HG03064 (cell line): ENCODE results near the gene MIER2.
"Not testable (repeated sequence)": the region's sequence is repeated elsewhere in the genome, so short reads cannot be mapped to it uniquely, and the experiment has no call there.

Source experiments
- ATAC-seq: cut with Tn5 transposase; IDR thresholded peaks from one replicate; pipeline ENCODE4 v1.9.1; 2021; ENCODE audit warnings: low read depth; ENCODE audit not compliant: unreplicated experiment

MIER2 gene

DNA sequence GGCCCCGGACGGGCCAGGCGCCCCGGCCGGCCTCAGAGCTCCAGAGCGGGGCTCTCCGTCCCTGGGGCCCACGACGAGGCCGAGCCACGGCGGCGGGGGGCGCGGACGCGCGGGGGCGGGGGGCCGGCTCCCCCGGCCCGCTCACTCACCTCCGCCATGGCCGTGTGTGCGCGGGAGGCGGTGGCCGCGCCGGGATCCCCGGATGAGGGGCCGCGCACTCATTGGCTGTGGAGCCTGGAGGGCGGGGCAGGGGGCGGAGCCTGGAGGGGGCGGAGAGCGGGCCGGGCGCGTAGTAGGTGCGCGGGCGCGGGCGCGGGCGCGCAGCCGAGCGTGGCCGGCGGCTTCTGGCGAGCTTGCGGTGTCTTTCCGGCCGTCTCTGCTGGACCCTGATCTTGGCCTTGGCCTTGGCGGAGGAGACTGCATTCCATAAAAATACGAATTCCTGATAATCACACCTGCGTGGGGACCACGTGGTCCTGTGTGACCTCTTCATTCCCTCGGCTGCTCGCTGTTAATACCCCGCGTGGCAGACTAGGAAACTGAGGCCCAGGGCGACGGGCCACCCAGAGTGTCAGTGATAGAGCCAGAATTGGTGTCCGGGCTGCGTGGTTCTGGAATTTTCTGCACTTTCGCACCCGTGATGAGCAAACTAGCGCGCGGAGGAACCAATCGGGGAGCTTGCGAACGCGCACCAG is at the start of gene MIER2:
Gene MIER2 (minus strand): TSS at position 172 of the 695 bp plus-strand sequence. CDS start 14 bp downstream, at position 158.
- peak; percentile 78 for ATAC-seq

- not testable (repeated sequence) for ATAC-seq
Observed at GRCh38 chr19:393560-393959, 49.0 kb upstream of the MIER2 start.

DNA sequence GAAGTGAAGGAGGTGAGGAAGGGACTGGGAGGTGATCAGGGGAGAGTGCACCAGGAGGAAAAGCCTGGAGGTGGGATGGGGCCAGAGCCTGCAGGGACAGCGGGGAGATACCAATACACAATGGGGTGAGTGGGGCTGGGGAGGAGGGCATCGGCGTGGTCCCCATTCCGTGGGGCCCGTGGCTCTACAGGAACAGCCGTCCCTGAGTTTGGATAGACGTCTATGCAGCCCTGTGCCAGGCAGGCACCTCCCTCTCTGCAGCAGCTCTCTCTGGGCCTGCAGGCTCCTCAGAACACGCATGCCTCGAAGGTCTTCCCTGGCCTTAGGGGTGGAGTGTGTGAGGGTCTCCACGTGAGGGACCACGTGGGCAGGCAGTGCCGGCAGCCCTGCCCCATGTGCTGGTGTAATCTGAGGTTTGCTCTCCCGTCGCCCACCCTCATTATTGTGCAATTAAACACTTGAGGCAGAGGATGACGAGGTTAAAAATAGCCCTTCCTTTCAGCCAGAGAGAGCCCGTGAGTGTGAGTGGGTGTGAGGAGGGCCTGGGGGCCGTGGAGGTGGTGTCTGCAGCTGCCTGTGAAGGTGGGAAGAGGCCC is 47.9 kb upstream of the MIER2 start:
- ATAC-seq = no peak

DNA sequence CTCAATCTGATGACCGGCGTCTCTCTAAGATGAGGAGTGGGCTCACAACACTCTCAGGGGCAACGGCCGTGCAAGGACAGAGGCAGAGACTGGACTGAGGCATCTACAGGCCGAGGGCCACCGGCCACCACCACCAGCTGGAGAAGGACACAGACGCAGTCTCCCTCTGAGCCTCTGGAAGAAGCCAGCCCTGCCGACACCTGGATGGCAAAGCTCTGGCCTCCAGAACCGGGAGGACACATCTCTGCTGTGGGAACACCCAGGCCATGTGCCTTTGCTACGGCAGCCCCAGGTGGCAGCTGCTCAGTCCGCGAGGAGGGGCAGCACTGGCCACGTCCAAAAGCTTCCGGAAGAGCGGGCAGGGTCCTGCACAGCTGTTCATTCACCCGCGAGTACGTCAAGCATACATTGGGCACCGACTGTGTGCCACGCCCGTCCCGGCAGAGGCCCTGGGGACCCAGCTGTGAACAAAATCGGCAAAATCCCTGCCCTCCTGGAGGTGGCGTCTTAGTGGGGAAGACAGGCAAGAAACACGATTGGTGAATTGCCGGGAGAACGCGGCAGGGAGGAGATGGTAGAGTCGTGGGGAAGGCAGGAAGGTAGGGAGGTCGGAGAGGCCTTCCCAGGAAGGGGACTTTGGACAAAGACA is 47.3 kb upstream of the MIER2 start:
- no peak for ATAC-seq

GRCh38 chr19:391207-391557 is 46.6 kb upstream of the MIER2 start:
- no peak for ATAC-seq

DNA sequence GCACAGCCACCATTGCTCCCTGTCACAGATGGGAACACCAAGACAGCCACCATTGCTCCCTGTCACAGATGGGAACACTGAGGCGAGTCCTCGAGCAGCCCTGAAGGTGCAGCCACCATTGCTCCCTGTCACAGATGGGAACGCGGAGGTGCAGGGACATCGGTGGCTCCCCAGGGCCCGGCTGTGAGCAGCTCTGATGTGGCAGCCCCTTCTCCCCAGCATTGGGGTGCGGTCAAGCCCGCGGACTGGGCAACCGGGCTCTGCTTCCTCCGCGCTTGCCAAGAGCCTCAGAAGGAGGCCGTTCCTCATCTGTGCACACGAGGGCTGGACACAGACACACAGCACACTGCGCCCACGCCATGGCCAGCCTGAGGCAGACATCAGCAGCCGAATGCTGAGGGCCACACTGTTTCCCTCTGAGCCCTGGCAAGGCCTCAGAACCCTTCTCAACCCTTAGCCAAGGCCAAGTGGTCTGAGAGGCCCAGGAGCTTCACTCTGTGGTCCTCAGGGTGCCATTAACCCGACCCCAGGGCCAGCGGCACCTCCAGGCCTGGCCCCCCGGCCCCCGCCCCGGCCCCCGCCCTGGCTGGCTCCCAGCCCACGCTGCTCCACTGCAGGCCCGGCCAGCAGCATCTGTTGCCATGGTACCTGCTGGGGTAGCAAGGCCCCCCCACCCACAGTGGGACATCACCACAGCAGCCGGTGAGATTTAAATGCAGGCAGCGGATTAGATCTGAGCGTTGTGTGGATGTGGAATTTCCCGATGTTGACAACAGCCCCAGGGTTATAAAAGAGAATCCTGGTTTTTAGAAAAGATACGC is 46.0 kb upstream of the MIER2 start:
- no peak for ATAC-seq

DNA sequence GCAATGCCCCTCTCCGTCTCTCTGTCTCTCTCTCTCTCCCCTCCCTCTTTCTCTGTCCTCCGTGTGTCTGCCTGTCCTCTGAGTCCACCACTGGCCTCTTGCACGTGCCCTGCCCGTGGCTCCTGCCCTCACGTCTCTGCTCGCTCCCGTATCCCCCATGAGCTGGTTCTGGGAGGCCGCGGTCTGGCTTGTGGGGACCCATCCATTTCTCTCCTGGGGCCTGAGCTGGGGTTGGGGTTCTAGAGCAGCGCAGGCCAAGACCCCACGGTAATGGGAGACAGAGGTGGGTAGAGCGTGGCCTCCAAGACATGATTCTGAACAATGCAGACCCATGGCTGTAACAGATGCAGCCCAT is 45.3 kb upstream of the MIER2 start:
- no peak for ATAC-seq

GRCh38 chr19:389255-389934 is 44.8 kb upstream of the MIER2 start:
- ATAC-seq = no peak

GRCh38 chr19:388691-389090 is 44.1 kb upstream of the MIER2 start:
- no peak for ATAC-seq

DNA sequence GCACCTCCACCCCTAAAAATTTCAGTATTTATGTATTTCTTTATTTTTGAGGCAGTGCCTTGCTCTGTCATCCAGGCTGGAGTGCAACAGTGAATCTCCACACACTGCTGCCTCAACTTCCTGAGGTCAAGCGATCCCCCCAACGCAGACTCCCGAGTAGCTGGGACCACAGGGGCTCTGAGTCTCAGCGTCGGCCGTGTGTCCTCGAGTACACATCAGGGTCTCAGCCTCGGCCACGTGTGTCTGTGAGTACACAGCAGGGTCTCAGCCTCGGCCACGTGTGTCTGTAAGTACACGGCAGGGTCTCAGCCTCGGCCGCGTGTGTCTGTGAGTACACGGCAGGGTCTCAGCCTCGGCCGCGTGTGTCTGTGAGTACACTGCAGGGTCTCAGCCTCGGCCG is 43.2 kb upstream of the MIER2 start:
- ATAC-seq = no peak

- ATAC-seq = not testable (repeated sequence)
Observed at GRCh38 chr19:386632-387301, 42.2 kb upstream of the MIER2 start.

- ATAC-seq = not testable (repeated sequence)
Observed at GRCh38 chr19:386189-386588, 41.6 kb upstream of the MIER2 start.

- ATAC-seq = no peak
Observed at GRCh38 chr19:384799-385169, 40.2 kb upstream of the MIER2 start.

DNA sequence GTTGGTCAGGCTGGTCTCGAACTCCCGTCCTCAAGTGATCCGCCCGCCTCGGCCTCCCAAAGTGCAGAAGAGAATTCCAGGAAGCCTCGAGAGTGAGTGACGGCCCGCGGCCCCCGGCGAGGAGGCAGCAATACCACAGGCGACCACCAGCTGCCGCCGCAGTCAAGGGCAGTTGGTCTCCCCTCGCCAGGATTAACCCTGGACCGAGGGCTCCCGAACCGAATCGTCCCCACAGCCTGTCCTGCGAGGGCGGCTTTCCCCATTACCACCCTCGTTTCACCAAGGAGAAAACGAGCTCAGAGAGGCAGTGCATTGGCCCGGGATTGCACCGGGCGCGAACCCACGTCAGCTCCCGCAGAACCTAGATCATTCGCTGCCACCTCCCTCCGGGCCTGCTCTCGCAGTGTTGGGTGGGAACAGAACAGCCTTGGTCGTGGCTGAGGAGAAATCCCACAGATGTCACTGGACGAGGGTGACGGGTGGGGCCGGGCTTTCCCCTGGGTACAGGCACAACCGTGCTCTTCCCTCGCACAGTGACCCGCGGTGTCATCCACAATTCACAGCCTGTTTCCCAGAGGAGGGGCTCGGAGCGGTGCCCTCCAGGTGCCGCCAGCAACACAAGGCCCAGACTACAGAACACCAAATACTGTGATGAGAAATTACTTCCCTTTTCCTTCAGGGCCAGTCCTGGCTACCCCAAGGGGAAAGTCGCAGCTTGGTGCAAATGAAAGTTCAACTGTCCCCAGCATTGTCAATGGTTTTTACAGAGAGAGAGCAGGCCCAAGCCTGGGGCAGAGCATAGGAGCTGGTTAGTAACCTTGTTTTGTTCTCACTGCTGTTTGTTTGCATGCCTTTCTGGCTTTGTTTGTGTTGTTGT is 39.6 kb upstream of the MIER2 start:
- no peak for ATAC-seq

GRCh38 chr19:383040-383439 is 38.4 kb upstream of the MIER2 start:
- ATAC-seq = no peak

- not testable (repeated sequence) for ATAC-seq
Observed at GRCh38 chr19:382578-382977, 38.0 kb upstream of the MIER2 start.

- ATAC-seq = not testable (repeated sequence)
Observed at GRCh38 chr19:381901-382300, 37.3 kb upstream of the MIER2 start.

DNA sequence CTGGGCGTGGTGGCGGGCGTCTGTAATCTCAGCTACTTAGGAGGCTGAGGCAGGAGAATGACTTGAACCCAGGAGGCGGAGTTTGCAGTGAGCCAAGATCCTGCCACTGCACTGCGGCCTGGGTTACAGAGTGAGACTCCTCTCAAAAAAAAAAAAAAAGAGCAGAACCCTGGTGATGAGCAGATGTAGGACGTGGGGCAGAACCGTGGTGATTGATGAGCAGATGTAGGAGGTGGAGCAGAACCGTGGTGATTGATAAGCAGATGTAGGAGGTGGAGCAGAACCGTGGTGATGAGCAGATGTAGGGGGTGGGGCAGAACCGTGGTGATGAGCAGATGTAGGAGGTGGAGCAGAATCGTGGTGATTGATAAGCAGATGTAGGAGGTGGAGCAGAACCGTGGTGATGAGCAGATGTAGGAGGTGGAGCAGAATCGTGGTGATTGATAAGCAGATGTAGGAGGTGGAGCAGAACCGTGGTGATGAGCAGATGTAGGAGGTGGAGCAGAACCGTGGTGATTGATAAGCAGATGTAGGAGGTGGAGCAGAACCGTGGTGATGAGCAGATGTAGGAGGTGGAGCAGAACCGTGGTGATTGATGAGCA is 36.1 kb upstream of the MIER2 start:
- not testable (repeated sequence) for ATAC-seq

DNA sequence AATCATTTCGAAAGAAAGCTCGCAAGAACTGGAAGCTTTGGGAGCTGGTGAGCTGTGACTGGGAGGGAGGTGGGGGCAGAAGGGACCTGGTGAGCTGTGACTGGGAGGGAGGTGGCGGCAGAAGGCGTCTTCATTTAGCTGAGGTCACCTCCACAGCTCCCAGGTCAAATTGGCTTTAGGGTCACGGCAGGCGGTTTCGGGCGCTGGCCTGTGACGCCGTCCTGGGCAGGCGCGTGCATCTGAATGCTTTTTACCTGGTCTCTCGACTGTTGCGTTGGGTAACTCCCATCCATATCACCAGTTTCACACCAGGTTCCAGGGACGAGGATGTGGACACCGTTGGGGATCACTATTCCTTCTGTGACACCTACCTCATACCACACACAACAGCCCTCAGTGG is 35.2 kb upstream of the MIER2 start:
- no peak for ATAC-seq
